ENCODE data around the gene KHK.

KHK gene

DNA sequence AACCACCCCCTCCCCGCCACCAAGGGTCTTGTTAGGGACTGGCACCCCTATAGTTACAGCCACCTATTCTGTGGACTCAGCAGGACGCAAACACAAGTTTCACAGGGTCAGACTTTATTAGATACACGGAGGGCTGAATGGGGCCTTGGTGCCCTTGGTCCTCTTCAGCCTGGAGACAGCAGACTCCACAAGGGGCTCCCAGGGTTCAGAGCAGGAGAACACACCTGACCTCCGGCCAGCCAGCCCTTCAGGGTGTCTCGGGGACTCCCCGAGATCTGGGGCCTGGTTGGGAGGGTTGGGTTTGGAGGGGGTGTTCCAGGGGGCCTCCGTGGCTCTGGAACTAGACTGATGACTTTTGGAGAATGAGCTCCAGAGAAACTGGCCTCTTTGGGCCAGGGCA, 50.2 kb downstream of the KHK start:
- H3K9me3 ChIP-seq (replicated peaks; ENCODE audit: low read length): no peaks in the 10 kb centered on the region
- no peak overlapping the region for H3K9ac ChIP-seq (ENCODE audit: low read depth, low read length)
- H3K36me3 ChIP-seq (ENCODE audit: insufficient read depth, low read length): peaks cover 13% of the 10 kb centered on the region
- no peak overlapping the region for H3K4me3 ChIP-seq (ENCODE audit: low read length)
- peaks cover 19% of the 10 kb centered on the region for H3K27me3 ChIP-seq (ENCODE audit: control insufficient read depth, insufficient read depth, low read length)
- peaks cover 9% of the 10 kb centered on the region for H3K4me1 ChIP-seq (ENCODE audit: control insufficient read depth, insufficient read depth, low read length)
- no peak overlapping the region for H3K4me2 ChIP-seq (ENCODE audit: low read length)

DNA sequence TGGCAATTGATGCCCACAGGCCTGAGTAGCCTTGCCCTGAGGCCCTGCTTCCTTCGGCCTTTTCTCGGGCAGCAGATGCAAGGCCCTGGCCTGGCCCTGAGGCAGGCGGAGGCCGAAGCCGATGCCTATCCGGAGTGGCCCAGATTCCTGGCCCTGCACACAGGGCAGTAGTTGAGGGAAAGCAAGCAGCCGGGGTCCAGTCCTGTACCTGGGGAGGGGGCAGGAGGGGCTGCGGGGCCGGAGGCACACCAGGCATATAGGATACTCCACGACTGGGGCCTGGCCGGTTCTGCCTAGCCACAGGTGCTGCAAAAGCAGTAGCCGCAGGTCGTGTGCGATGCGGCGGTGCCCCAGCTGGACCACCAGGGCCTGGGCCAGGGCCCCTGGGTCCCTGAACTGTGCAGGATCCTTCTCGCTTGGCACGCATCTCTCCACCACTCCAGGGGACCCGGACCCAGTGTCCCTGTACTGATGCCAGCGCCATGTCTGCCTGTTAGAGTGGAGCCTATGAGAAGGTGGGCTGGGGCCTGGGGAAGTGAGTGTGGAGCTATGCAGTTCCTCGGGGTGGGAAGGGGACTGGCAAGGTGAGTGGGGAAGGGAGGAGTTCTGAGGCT, 50.9 kb downstream of the KHK start:
- Histone ChIP-seq H3K4me2 (ENCODE audit: low read length) (no peak overlapping the region), H3K9ac (ENCODE audit: low read depth, low read length) (no peak overlapping the region), H3K4me1 (ENCODE audit: control insufficient read depth, insufficient read depth, low read length) (peaks cover 9% of the 10 kb centered on the region), H3K4me3 (ENCODE audit: low read length) (no peak overlapping the region), H3K36me3 (ENCODE audit: insufficient read depth, low read length) (peaks cover 6% of the 10 kb centered on the region), H3K9me3 (replicated peaks; ENCODE audit: low read length) (no peaks in the 10 kb centered on the region), H3K27me3 (ENCODE audit: control insufficient read depth, insufficient read depth, low read length) (peaks cover 22% of the 10 kb centered on the region)

DNA sequence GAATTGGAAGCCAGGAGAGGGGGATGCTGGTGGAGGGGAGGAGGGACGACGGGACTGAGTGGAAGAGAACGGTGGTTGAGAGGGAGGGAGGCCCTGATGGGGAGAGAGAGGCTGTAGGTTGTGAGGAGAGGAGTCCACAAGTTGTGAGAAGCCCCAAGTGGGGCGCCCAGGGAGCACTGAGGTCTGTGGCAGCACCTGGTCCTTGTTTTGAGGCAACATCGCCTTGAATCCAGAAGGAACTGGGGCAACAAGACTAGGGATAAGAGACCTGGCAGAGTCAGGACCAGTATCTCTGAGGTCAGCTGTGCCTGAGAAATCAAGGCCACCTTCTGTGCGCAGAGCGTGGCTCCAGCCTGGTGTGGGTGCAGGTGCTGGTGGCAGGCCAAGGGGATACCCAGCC, 51.5 kb downstream of the KHK start:
- Histone ChIP-seq H3K27me3 (ENCODE audit: control insufficient read depth, insufficient read depth, low read length) (peaks cover 27% of the 10 kb centered on the region), H3K9ac (ENCODE audit: low read depth, low read length) (no peak overlapping the region), H3K36me3 (ENCODE audit: insufficient read depth, low read length) (no peaks in the 10 kb centered on the region), H3K4me2 (ENCODE audit: low read length) (no peak overlapping the region), H3K4me1 (ENCODE audit: control insufficient read depth, insufficient read depth, low read length) (peaks cover 6% of the 10 kb centered on the region), H3K4me3 (ENCODE audit: low read length) (no peak overlapping the region), H3K9me3 (replicated peaks; ENCODE audit: low read length) (peaks cover 5% of the 10 kb centered on the region)

DNA sequence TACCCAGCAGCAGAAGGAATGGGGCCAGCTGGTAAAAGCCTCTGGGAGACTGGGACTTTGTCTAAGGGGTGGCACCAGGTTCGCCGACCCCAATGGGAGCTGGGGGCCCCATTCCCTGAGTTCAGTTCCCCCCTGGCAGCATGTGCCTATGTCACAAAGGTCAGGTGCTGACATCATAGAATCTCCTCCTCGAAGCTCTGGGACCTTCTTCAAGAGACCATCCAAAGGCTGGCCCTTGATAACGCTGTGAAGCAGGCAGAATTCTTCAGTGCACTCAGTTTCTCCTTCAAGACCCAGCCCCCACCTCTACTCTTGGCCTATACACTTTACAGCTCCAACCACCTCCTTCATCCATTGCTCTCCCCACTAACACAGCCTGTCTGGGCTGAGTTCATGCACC, 52.7 kb downstream of the KHK start, which contains the start of gene PRR30:
Gene PRR30 (minus strand): TSS at position 101 of the 400 bp plus-strand sequence. CDS start 1,081 bp downstream, outside the sequence.
- Histone ChIP-seq H3K27me3 (ENCODE audit: control insufficient read depth, insufficient read depth, low read length) (peaks cover 34% of the 10 kb centered on the region), H3K4me1 (ENCODE audit: control insufficient read depth, insufficient read depth, low read length) (no peaks in the 10 kb centered on the region), H3K9me3 (replicated peaks; ENCODE audit: low read length) (peaks cover 5% of the 10 kb centered on the region), H3K4me2 (ENCODE audit: low read length) (no peak within 1 kb of the TSS), H3K9ac (ENCODE audit: low read depth, low read length) (no peak within 1 kb of the TSS), H3K36me3 (ENCODE audit: insufficient read depth, low read length) (no peaks in the 10 kb centered on the region), H3K4me3 (ENCODE audit: low read length) (no peak within 1 kb of the TSS)

DNA sequence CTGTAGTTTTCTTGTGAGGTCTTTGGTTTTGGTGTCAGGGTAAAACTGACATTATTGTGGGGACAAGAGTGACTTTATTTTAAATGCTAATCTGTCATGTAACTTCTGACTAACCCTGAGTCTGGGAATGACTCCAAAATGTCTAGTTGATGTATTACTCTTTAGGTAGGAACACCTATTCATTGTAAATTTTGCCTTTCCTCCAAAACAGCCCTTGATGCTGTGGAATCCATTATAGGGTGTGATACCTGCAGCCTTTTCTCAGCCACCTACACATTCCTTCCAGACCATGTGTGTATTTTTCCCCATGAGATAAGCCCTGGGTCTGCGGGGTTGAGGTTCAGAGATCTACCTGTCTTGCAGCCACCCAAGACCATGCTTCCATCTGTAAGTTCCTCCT, 56.7 kb downstream of the KHK start:
- Histone ChIP-seq H3K4me1 (ENCODE audit: control insufficient read depth, insufficient read depth, low read length) (no peaks in the 10 kb centered on the region), H3K9ac (ENCODE audit: low read depth, low read length) (no peak overlapping the region), H3K36me3 (ENCODE audit: insufficient read depth, low read length) (no peaks in the 10 kb centered on the region), H3K27me3 (ENCODE audit: control insufficient read depth, insufficient read depth, low read length) (peaks cover 43% of the 10 kb centered on the region), H3K9me3 (replicated peaks; ENCODE audit: low read length) (peaks cover 5% of the 10 kb centered on the region), H3K4me3 (ENCODE audit: low read length) (no peak overlapping the region), H3K4me2 (ENCODE audit: low read length) (no peak overlapping the region)

DNA sequence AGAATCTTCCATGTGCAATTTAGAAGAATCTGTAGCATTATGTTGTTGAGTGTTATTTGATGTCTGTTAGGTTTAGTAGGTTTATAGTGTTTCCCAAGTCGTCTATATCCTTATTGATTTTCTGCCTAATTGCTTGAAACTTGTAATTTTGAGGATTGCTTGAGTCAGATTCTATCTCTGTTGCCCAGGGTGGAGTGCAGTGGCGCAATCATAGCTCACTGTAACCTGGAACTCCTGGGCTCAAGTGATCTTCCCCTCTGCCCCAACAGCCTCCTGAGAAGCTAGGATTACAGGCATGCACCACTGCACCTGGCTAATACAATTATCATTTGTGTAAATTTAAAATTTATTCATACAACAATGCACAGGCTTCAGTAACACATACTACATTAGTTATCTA, 59.1 kb downstream of the KHK start:
- H3K36me3 ChIP-seq (ENCODE audit: insufficient read depth, low read length): no peaks in the 10 kb centered on the region
- H3K4me1 ChIP-seq (ENCODE audit: control insufficient read depth, insufficient read depth, low read length): no peaks in the 10 kb centered on the region
- no peak overlapping the region for H3K4me3 ChIP-seq (ENCODE audit: low read length)
- H3K4me2 ChIP-seq (ENCODE audit: low read length): no peak overlapping the region
- peaks cover 5% of the 10 kb centered on the region for H3K9me3 ChIP-seq (replicated peaks; ENCODE audit: low read length)
- H3K27me3 ChIP-seq (ENCODE audit: control insufficient read depth, insufficient read depth, low read length): peaks cover 51% of the 10 kb centered on the region
- no peak overlapping the region for H3K9ac ChIP-seq (ENCODE audit: low read depth, low read length)

DNA sequence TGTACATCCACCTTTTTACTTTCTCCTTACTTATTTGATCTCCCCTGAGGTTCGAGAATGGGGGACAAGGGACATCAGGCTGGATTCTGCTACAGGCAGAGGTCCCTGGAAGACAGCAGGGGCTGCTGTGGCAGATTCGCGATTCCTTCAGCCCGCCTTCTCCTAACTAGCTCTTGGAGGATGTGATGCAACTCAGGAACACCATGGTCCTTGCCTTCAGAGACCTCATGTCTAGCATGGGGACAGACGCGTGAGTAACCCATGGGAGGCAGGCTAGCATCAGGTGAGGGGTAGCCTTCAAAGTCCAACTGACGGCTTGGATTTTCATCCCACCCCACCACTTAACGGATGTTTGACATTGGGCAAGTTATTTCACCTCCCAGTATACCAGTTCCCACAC, 61.4 kb downstream of the KHK start:
- H3K4me2 ChIP-seq (ENCODE audit: low read length): no peak overlapping the region
- H3K4me3 ChIP-seq (ENCODE audit: low read length): no peak overlapping the region
- H3K27me3 ChIP-seq (ENCODE audit: control insufficient read depth, insufficient read depth, low read length): peaks cover 58% of the 10 kb centered on the region
- H3K4me1 ChIP-seq (ENCODE audit: control insufficient read depth, insufficient read depth, low read length): no peaks in the 10 kb centered on the region
- peaks cover 2% of the 10 kb centered on the region for H3K9me3 ChIP-seq (replicated peaks; ENCODE audit: low read length)
- H3K9ac ChIP-seq (ENCODE audit: low read depth, low read length): no peak overlapping the region
- H3K36me3 ChIP-seq (ENCODE audit: insufficient read depth, low read length): no peaks in the 10 kb centered on the region

DNA sequence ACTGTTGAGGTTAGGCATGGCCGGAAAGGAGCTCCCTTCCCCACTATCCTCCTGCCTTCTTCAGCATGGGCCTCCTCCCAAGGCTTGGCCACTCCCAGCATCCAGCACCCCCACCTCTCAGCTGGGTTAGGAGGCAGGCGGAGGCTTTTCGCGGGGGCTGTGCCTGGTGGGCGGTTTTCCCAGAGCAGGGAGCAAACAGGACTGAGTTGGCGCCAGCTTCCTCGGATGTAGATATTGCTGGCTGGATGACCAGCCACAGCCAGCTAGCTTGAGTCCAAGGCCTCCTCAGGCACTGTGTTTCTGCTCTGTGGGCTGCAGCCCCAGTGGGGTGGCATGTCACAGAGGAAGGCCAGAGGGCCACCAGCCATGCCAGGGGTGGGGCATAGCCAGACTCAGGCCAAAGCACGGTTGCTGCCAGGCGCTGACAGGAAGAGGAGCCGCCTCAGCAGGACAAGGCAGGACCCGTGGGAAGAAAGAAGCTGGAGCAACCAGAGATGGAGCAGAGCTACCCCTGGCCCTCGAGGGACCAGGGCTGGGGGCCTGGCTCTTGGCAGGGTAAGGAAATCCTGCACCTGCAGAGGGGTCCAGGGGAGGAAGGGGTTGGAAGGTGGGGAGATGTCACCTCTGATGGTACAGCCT, 62.3 kb downstream of the KHK start, which contains the start of gene TCF23:
Gene TCF23 (plus strand): TSS at position 204 of the 639 bp plus-strand sequence. CDS start 130 bp downstream, at position 334.
- Histone ChIP-seq H3K4me2 (ENCODE audit: low read length) (no peak within 1 kb of the TSS), H3K9ac (ENCODE audit: low read depth, low read length) (no peak within 1 kb of the TSS), H3K4me1 (ENCODE audit: control insufficient read depth, insufficient read depth, low read length) (no peaks in the 10 kb centered on the region), H3K27me3 (ENCODE audit: control insufficient read depth, insufficient read depth, low read length) (peaks cover 49% of the 10 kb centered on the region), H3K4me3 (ENCODE audit: low read length) (no peak within 1 kb of the TSS), H3K9me3 (replicated peaks; ENCODE audit: low read length) (no peaks in the 10 kb centered on the region), H3K36me3 (ENCODE audit: insufficient read depth, low read length) (no peaks in the 10 kb centered on the region)

DNA sequence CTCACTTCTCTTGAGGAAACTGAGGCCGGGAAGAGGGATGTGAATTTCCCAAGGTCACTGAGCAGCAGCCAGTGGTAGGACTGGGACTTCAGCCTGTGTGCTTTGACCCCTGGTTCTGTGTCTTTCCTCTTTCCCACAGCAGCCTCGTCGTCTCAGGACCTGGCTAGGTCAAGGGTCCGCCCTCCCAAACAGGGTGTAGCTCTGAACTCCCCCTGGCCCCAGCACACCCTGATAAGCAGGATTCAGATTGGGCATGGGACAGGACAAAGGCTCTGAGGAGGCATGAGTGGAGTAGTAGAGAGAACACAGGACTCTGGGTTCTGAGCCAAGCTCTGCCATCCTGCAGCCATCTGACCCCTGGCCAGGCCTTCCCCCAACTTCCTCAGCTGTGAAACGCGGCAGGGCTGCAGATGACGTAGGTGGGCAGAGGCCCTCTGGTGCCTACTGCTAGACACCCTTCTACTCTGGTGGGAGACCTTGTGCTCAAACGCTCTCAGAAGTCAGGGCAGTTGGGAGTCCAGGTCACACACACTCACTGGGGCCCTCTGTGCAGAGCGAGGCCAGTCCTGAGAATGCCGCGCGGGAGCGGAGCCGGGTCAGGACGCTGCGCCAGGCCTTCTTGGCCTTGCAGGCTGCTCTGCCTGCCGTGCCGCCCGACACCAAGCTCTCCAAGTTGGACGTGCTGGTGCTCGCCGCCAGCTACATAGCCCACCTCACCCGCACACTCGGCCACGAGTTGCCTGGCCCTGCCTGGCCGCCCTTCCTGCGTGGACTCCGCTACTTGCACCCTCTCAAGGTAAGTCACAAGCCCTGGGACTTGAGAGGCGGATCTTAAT, 63.2 kb downstream of the KHK start:
- H3K4me1 ChIP-seq (ENCODE audit: control insufficient read depth, insufficient read depth, low read length): no peaks in the 10 kb centered on the region
- H3K36me3 ChIP-seq (ENCODE audit: insufficient read depth, low read length): no peaks in the 10 kb centered on the region
- no peaks in the 10 kb centered on the region for H3K9me3 ChIP-seq (replicated peaks; ENCODE audit: low read length)
- no peak overlapping the region for H3K9ac ChIP-seq (ENCODE audit: low read depth, low read length)
- no peak overlapping the region for H3K4me3 ChIP-seq (ENCODE audit: low read length)
- H3K27me3 ChIP-seq (ENCODE audit: control insufficient read depth, insufficient read depth, low read length): peaks cover 53% of the 10 kb centered on the region
- H3K4me2 ChIP-seq (ENCODE audit: low read length): no peak overlapping the region

Data from skeletal muscle satellite cell (primary cell).